ENCODE results near the gene UMODL1. TPM values are rescaled to one million over a fixed set of nuclear protein-coding genes. Genes with fewer than 3 reads are reported as not detected.

UMODL1 gene
- total RNA-seq, 2 experiments from 2014 or later, result not detected

DNA sequence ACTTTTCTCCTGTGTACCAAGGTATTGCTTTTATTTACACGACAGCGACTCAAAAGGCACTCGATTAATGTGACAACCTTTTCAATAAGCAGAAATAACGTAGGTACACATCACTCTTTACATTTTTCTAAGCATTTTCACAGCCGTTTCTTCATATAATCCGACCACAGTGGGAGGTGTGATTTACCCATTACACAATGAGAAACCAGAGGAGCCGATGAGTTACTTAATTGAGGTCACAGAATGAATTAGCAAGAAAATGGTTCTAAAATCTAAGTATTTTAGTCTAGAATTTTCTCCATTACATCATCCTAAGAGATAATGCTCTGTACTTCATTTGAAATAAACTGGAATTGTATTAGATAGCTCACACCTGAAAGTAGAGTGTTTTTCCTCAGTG is 71.5 kb downstream of the UMODL1 start:
- H3K4me3 Mint-ChIP-seq, result no peak overlapping the region
- no peak for ATAC-seq
- intact Hi-C loops (cut with DNase I, micrococcal nuclease), result loop anchor here in 1 of 2 experiments (10.0 kb wide), 1 partner anchor 382 kb away; no protein-coding TSS in a partner anchor
- POLR2A ChIA-PET, result no interaction called here
- H3K9me3 Mint-ChIP-seq (ENCODE audit: low read depth), result no peaks in the 10 kb centered on the region
- H3K36me3 Mint-ChIP-seq (ENCODE audit: low read depth), result no peaks in the 10 kb centered on the region
- peaks cover 2% of the 10 kb centered on the region for H3K27me3 Mint-ChIP-seq
- CTCF ChIA-PET, result interaction anchor here (1.6 kb wide), 1 partner anchor 116 kb away, joined by 4 read pairs; no protein-coding TSS in a partner anchor
- peaks cover 10% of the 10 kb centered on the region for H3K4me1 Mint-ChIP-seq
- DNase-seq, result no peak
- H3K27ac Mint-ChIP-seq, result no peak overlapping the region

DNA sequence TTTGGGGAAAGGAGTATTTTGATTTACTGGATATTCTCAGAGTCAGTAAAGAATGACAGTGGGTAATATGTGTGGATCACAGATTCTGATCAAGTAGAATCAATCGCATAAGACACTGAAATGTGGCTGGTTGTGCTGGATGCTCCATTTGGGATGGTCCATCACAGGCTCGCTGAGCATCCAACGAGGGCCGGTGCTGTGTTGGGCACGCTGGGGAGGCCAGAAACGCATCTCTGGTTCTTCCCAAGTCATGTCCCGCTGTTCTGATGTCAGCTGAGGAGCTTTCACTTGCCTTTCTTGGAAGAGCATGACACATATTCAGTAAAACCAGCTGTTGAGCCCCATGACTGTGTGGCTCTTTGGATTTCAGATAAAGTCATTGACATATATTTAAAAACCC is 72.0 kb downstream of the UMODL1 start:
- intact Hi-C loops (cut with DNase I, micrococcal nuclease), result loop anchor here in 1 of 2 experiments (10.0 kb wide), 1 partner anchor 382 kb away; no protein-coding TSS in a partner anchor
- POLR2A ChIA-PET, result no interaction called here
- Mint-ChIP-seq H3K4me3 (no peak overlapping the region), H3K9me3 (ENCODE audit: low read depth) (no peaks in the 10 kb centered on the region), H3K36me3 (ENCODE audit: low read depth) (no peaks in the 10 kb centered on the region), H3K27me3 (peaks cover 2% of the 10 kb centered on the region), H3K27ac (no peak overlapping the region), H3K4me1 (peaks cover 10% of the 10 kb centered on the region)
- ATAC-seq (no peak), DNase-seq (no peak)
- CTCF ChIA-PET, result interaction anchor here (1.6 to 3.3 kb wide), 2 partner anchors 116 kb away, joined by 4 to 93 read pairs; no protein-coding TSS in a partner anchor

DNA sequence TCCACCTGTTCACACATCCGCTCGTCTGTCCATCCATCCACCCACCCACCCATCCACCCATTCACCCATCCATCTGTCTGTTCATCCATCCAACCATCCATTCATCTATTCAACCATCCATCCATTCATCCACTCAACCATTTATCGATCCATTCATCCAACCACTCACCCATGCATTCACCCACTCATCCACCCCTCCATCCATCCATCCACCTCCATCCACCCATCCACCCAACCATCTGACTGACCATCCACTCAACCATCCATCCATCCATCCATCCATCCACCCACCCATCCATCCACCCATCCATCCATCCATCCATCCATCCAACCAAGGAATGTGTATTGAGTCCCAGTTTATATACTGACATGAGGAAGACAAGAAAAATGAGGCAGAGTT is 73.1 kb downstream of the UMODL1 start:
- Mint-ChIP-seq H3K27ac (no peak overlapping the region), H3K4me3 (no peak overlapping the region), H3K36me3 (ENCODE audit: low read depth) (no peaks in the 10 kb centered on the region), H3K9me3 (ENCODE audit: low read depth) (no peaks in the 10 kb centered on the region), H3K27me3 (peaks cover 2% of the 10 kb centered on the region), H3K4me1 (peaks cover 10% of the 10 kb centered on the region)
- ATAC-seq, result no peak
- ChIA-PET CTCF (interaction anchor here (1.2 to 3.3 kb wide), 3 partner anchors 102 to 124 kb away, joined by 5 to 93 read pairs (median 10); no protein-coding TSS in a partner anchor), POLR2A (no interaction called here)
- intact Hi-C loops (cut with DNase I, micrococcal nuclease), result loop anchor here in 1 of 2 experiments (10.0 kb wide), 1 partner anchor 381 kb away; no protein-coding TSS in a partner anchor
- DNase-seq, result no peak

DNA sequence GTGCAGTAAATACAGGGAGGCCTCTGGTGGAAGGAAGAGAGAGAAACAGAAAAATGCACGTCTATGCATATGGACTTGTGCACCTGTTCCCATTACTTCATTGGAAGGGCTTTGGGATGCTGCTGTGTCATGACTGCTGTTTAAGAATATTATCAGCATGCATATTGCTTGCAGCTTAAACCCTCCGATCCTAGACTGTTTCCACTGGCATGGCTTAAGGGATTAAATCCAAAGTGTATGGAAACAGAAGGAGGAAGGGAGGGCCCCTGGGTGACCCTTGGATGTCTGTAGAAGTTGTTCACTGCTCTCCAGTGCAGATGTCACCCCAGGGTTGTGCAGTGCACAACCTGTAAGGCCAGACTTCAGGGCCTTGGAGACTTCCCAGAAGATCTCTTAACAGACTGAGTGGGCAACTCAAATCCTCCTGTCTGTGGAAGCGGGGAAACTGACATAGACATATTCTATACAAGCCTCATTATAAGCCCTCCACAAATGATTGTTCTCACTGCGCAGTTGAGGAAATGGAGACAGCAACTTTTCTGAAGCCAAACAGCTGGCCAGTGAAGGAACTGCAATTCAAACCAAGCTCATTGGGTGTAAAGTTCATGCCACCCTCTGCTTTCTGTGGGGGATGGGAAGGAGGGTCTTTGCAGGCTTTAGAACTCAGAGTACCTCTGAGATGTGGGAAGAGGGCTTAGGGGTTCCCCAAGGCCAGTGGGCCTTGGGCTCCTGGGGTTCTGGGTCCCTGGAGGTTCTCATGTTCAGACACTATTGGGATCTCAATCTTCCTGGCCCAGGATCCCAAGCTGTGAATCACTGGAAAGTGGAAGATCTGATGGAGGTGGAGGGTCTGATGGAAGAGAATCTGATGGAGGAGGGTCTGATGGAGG is 73.8 kb downstream of the UMODL1 start:
- H3K4me3 Mint-ChIP-seq, result no peak overlapping the region
- no peaks in the 10 kb centered on the region for H3K36me3 Mint-ChIP-seq (ENCODE audit: low read depth)
- peaks cover 2% of the 10 kb centered on the region for H3K27me3 Mint-ChIP-seq
- ATAC-seq (no peak), DNase-seq (no peak)
- intact Hi-C loops (cut with DNase I, micrococcal nuclease), result loop anchor here (1.0 to 10.0 kb wide), 3 partner anchors 113 to 380 kb away; no protein-coding TSS in a partner anchor
- H3K4me1 Mint-ChIP-seq, result peaks cover 10% of the 10 kb centered on the region
- CTCF ChIA-PET, result interaction anchor here (0.6 to 3.3 kb wide), 34 partner anchors 9 to 536 kb away, joined by 3 to 93 read pairs (median 4); partner anchors contain the start of gene ABCG1
- peak overlapping the region; percentile 38 for H3K27ac Mint-ChIP-seq
- POLR2A ChIA-PET, result interaction anchor here (0.7 to 0.8 kb wide), 2 partner anchors 64 to 357 kb away, joined by 3 read pairs; no protein-coding TSS in a partner anchor
- no peaks in the 10 kb centered on the region for H3K9me3 Mint-ChIP-seq (ENCODE audit: low read depth)

DNA sequence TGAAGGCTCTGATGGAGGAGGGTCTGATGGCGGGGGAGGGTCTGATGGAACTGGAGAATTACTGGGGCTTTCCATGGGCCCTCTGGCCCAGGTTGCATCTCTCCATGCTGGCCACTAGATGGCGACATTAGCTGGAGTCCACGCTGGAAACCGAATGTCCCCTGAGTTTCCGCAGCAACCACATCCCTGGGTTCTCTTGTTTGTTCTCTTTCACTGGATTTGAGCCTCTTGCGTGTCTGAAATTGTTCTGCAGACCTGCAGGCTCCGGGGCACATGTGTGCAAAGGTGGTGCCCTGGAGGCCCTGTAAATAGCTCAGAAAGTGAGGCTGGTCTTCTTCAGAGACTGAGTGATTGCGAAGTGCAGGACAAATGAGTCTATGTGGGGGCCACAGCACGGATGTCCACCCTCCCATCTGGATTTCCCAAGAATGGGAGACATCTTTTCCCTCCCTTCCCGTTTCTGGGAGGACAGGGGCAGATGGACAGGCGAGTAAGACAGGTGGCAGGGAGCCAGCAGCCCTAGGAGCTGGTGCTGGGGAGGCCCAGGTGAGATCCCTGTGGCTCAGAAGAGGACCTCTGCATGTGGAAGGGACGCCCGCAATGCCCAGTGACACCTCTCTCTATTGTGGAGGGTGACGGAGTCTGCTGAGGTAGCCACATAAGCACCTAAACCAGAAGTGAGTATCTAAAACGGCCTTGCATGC is 74.6 kb downstream of the UMODL1 start:
- H3K4me1 Mint-ChIP-seq, result peaks cover 10% of the 10 kb centered on the region
- peak; percentile 81 for ATAC-seq
- H3K9me3 Mint-ChIP-seq (ENCODE audit: low read depth), result no peaks in the 10 kb centered on the region
- peak overlapping the region; percentile 38 for H3K27ac Mint-ChIP-seq
- H3K4me3 Mint-ChIP-seq, result no peak overlapping the region
- no peaks in the 10 kb centered on the region for H3K36me3 Mint-ChIP-seq (ENCODE audit: low read depth)
- H3K27me3 Mint-ChIP-seq, result peaks cover 2% of the 10 kb centered on the region
- ChIA-PET POLR2A (interaction anchor here (0.7 to 0.8 kb wide), 2 partner anchors 63 to 356 kb away, joined by 3 read pairs; no protein-coding TSS in a partner anchor), CTCF (interaction anchor here (0.5 to 3.3 kb wide), 43 partner anchors 10 to 535 kb away, joined by 3 to 93 read pairs (median 4); partner anchors contain the start of gene ABCG1)
- DNase-seq, result peak; percentile 80
- intact Hi-C loops (cut with DNase I, micrococcal nuclease), result loop anchor here (1.0 to 10.0 kb wide), 3 partner anchors 113 to 379 kb away; no protein-coding TSS in a partner anchor

DNA sequence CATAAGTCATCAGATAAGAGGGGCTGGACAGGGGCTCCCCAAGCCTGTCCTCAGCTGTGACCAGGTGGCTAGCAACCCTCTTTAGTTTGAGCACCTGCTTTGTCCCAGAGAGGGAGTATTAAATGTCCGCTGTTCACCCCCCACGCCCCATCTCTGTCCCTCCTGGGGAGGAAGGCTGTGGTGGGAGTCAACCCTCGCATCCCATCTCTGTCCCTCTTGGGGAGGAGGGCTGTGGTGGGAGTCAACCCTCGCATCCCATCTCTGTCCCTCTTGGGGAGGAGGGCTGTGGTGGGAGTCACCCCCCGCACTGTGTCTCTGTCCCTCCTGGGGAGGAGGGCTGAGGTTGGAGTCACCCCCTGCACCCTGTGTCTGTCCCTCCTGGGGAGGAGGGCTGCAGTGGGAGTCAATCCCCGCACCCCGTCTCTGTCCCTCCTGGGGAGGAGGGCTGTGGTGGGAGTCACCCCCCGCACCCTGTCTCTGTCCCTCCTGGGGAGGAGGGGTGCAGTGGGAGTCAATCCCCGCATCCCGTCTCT is 75.2 kb downstream of the UMODL1 start:
- POLR2A ChIA-PET, result no interaction called here
- ATAC-seq (no peak), DNase-seq (no peak)
- H3K9me3 Mint-ChIP-seq (ENCODE audit: low read depth), result no peaks in the 10 kb centered on the region
- H3K4me1 Mint-ChIP-seq, result peaks cover 10% of the 10 kb centered on the region
- CTCF ChIA-PET, result interaction anchor here (0.6 to 3.3 kb wide), 31 partner anchors 11 to 323 kb away, joined by 3 to 93 read pairs (median 4); no protein-coding TSS in a partner anchor
- intact Hi-C loops (cut with DNase I, micrococcal nuclease), result loop anchor here in 1 of 2 experiments (10.0 kb wide), 1 partner anchor 378 kb away; no protein-coding TSS in a partner anchor
- no peak overlapping the region for H3K4me3 Mint-ChIP-seq
- H3K27me3 Mint-ChIP-seq, result peaks cover 2% of the 10 kb centered on the region
- no peaks in the 10 kb centered on the region for H3K36me3 Mint-ChIP-seq (ENCODE audit: low read depth)
- no peak overlapping the region for H3K27ac Mint-ChIP-seq

DNA sequence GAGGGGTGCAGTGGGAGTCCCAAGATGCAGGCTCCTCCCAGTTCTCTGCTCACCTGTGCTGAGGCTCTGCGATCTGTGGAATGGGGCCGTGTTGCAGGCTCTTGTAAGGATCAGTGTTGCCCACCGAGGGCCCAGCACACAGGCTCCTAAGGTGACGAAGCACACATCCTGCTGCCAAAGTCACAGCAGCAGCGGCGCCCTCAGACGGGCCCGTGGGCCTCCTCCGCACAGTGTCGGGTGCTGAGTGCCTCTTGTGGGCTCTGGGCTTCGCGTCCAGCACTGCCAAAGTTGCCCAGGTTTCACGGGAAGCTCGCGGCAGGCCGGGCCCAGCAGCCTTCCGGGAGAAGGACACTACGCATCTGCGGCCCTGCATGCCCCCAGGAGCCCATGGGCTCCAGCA is 75.7 kb downstream of the UMODL1 start:
- no peak overlapping the region for H3K27ac Mint-ChIP-seq
- POLR2A ChIA-PET, result no interaction called here
- no peaks in the 10 kb centered on the region for H3K36me3 Mint-ChIP-seq (ENCODE audit: low read depth)
- no peaks in the 10 kb centered on the region for H3K9me3 Mint-ChIP-seq (ENCODE audit: low read depth)
- CTCF ChIA-PET, result interaction anchor here (0.6 to 4.4 kb wide), 10 partner anchors 17 to 163 kb away, joined by 3 to 93 read pairs (median 4); no protein-coding TSS in a partner anchor
- ATAC-seq (no peak), DNase-seq (no peak)
- no peak overlapping the region for H3K4me3 Mint-ChIP-seq
- H3K4me1 Mint-ChIP-seq, result peaks cover 10% of the 10 kb centered on the region
- peaks cover 2% of the 10 kb centered on the region for H3K27me3 Mint-ChIP-seq
- intact Hi-C loops (cut with DNase I, micrococcal nuclease), result loop anchor here in 1 of 2 experiments (10.0 kb wide), 1 partner anchor 378 kb away; no protein-coding TSS in a partner anchor

DNA sequence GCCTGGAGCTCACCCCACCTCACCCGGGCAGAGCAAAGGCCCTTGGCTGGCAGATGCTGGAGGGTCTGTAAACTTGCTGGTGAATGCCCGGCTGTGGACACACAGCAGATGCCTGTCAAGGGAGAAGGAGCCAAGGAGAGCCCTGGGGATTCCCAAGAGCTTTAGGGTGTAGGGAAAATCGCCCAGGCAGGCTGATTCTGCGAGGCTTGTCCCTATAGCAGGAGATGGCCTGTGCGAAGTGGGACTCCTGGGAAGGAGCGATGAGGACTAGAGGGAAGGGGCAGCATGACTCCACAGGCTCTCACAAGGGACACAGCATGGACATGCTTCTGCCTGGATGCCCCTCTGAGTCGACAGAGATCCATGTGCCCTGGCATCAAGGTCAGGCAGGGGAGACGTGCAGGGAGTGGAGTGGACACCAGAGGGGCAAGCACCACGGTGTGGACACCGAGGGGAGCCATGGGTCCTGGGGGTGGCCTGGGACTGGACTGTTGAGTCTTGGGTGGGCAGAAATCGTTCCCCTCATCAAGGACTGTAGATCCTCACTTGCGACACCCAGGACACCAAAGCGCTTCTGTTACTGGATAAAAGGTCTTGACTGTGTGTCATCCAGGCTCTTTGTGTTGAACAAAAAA is 76.4 kb downstream of the UMODL1 start:
- Mint-ChIP-seq H3K4me1 (peaks cover 8% of the 10 kb centered on the region), H3K36me3 (ENCODE audit: low read depth) (no peaks in the 10 kb centered on the region), H3K9me3 (ENCODE audit: low read depth) (no peaks in the 10 kb centered on the region), H3K27ac (no peak overlapping the region), H3K4me3 (no peak overlapping the region), H3K27me3 (peaks cover 2% of the 10 kb centered on the region)
- ChIA-PET CTCF (interaction anchor here (0.6 to 4.4 kb wide), 14 partner anchors 17 to 163 kb away, joined by 3 to 35 read pairs (median 4); no protein-coding TSS in a partner anchor), POLR2A (interaction anchor here (1.0 kb wide), 1 partner anchor 140 kb away, joined by 3 read pairs; no protein-coding TSS in a partner anchor)
- ATAC-seq, result no peak
- intact Hi-C loops (cut with DNase I, micrococcal nuclease), result loop anchor here in 1 of 2 experiments (10.0 kb wide), 1 partner anchor 377 kb away; no protein-coding TSS in a partner anchor
- no peak for DNase-seq

DNA sequence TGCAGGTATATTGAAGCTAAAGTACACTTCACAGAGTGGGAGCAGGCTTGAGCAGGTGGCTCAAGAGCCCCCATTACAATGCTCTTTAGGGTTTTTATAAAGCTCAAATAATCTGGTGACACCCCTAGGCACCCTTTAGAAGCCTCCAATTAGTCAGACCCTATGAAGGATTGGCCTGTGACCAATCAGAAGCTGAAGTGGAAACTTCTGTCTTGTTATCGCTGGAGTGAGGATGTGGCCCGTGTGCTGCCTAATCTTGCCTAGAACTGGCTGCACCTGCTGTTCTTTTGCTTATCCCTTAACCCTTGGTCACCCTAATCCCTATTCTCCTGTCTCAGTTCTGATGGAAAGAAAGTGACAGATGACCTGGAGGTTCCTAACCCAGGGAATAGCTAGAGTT is 77.0 kb downstream of the UMODL1 start:
- H3K4me1 Mint-ChIP-seq, result peaks cover 6% of the 10 kb centered on the region
- CTCF ChIA-PET, result interaction anchor here (0.6 to 4.4 kb wide), 13 partner anchors 16 to 536 kb away, joined by 3 to 35 read pairs (median 4); no protein-coding TSS in a partner anchor
- H3K27ac Mint-ChIP-seq, result no peak overlapping the region
- DNase-seq (no peak), ATAC-seq (peak; percentile 62)
- POLR2A ChIA-PET, result interaction anchor here (1.0 kb wide), 1 partner anchor 141 kb away, joined by 3 read pairs; no protein-coding TSS in a partner anchor
- H3K9me3 Mint-ChIP-seq (ENCODE audit: low read depth), result no peaks in the 10 kb centered on the region
- intact Hi-C loops (cut with DNase I, micrococcal nuclease), result loop anchor here in 1 of 2 experiments (10.0 kb wide), 1 partner anchor 377 kb away; no protein-coding TSS in a partner anchor
- H3K27me3 Mint-ChIP-seq, result peaks cover 2% of the 10 kb centered on the region
- H3K36me3 Mint-ChIP-seq (ENCODE audit: low read depth), result no peaks in the 10 kb centered on the region
- no peak overlapping the region for H3K4me3 Mint-ChIP-seq

DNA sequence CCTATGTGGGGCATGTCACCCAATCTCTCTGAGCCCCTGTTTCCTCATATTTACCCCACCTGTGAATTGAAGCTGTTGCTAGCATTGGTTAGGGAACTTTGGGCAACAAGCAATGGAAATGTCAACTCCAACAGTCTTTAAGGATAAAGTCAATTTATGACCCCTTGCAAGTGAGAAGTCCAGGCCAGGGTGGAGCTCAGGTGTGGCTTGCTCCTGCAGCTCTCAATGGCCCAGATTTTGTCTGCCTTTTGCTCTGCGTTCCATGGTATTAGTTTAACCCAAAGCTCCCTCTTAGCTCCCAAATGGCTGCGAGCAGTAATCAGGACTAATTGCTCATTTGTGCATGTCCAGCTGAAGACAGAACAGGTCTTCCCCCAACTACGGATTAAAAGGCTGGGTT is 77.5 kb downstream of the UMODL1 start:
- no peak overlapping the region for H3K27ac Mint-ChIP-seq
- CTCF ChIA-PET, result interaction anchor here (0.6 to 4.4 kb wide), 14 partner anchors 16 to 775 kb away, joined by 3 to 35 read pairs (median 4); no protein-coding TSS in a partner anchor
- ATAC-seq, result no peak

More for the DNA sequence above, 77.5 kb downstream of the UMODL1 start:
- Mint-ChIP-seq H3K4me3 (no peak overlapping the region), H3K27me3 (peaks cover 2% of the 10 kb centered on the region), H3K4me1 (peaks cover 6% of the 10 kb centered on the region), H3K9me3 (ENCODE audit: low read depth) (no peaks in the 10 kb centered on the region), H3K36me3 (ENCODE audit: low read depth) (no peaks in the 10 kb centered on the region)
- intact Hi-C loops (cut with DNase I, micrococcal nuclease), result loop anchor here in 1 of 2 experiments (10.0 kb wide), 1 partner anchor 376 kb away; no protein-coding TSS in a partner anchor
- POLR2A ChIA-PET, result interaction anchor here (1.0 kb wide), 1 partner anchor 141 kb away, joined by 3 read pairs; no protein-coding TSS in a partner anchor
- DNase-seq, result no peak
